22Rv1 (cell line): Measurements from ENCODE around the gene MRPL53.
A peak's percentile ranks its signal among the peaks of the same experiment; 100 is the strongest.

Source experiments
- H3K27ac ChIP-seq: fragments of 450-650 bp; 2 replicates; pipeline ENCODE4 v1.5.1; 2017
- CTCF ChIP-seq: fragments of 450-650 bp; IDR thresholded peaks from 2 replicates; pipeline ENCODE4 v1.5.1; 2017; ENCODE audit warnings: mild to moderate bottlenecking
- ZFX ChIP-seq: fragments of 450-650 bp; IDR thresholded peaks from 2 replicates; pipeline ENCODE4 v1.6.1; 2017; ENCODE audit warnings: antibody characterized with exemption, borderline replicate concordance

Gene MRPL53

GRCh38 chr2:74491648-74492544 lies 19.4 kb upstream of the MRPL53 start:
- no peak for TF ChIP-seq ZFX
- no peak overlapping the region for H3K27ac ChIP-seq

- TF ChIP-seq ZFX: no peak
- TF ChIP-seq CTCF: no peak
- no peak overlapping the region for H3K27ac ChIP-seq
Observed at GRCh38 chr2:74489906-74490305, 17.4 kb upstream of the MRPL53 start.

- H3K27ac ChIP-seq: no peak overlapping the region
- TF ChIP-seq ZFX (no peak), CTCF (no peak)
Observed at GRCh38 chr2:74488643-74489481, 16.4 kb upstream of the MRPL53 start.

GRCh38 chr2:74486141-74486540 lies 13.7 kb upstream of the MRPL53 start:
- no peak overlapping the region for H3K27ac ChIP-seq
- TF ChIP-seq CTCF: no peak
- TF ChIP-seq ZFX: no peak

GRCh38 chr2:74483675-74484164 lies 11.2 kb upstream of the MRPL53 start:
- H3K27ac ChIP-seq: peak overlapping the region; percentile 84

- H3K27ac ChIP-seq: peak within 1 kb of the TSS; percentile 84
- TF ChIP-seq CTCF (peak; percentile 92), ZFX (no peak)
Observed at GRCh38 chr2:74482801-74483674, 10.6 kb upstream of the MRPL53 start, which contains the start of the genes CCDC142 and TTC31. Gene CCDC142, minus strand, starts transcription at chr2:74482998. Its CDS starts 161 bp downstream, at chr2:74482837. Gene TTC31, plus strand, starts transcription at chr2:74483081. Its CDS starts 15 bp downstream, at chr2:74483096.

GRCh38 chr2:74481961-74482800 lies 9.7 kb upstream of the MRPL53 start:
- peak overlapping the region; percentile 84 for H3K27ac ChIP-seq

More at GRCh38 chr2:74481961-74482800, 9.7 kb upstream of the MRPL53 start:
- no peak for TF ChIP-seq ZFX
